IMR-90 (cell line): ENCODE measurements around the gene VOPP1.

Experiments
- CEBPB ChIP-seq: IDR thresholded peaks from 2 replicates; pipeline ENCODE4 v1.6.1; 2012; ENCODE audit warnings: low read depth, low read length, improper control_type of control experiment
- MXI1 ChIP-seq: IDR thresholded peaks from 2 replicates; pipeline ENCODE4 v1.6.1; 2012; ENCODE audit warnings: low read depth, mild to moderate bottlenecking, low read length, moderate library complexity, borderline replicate concordance
- RAD21 ChIP-seq: IDR thresholded peaks from 2 replicates; pipeline ENCODE4 v1.6.1; 2012; ENCODE audit warnings: low read length, improper control_type of control experiment
- RFX5 ChIP-seq: IDR thresholded peaks from 2 replicates; pipeline ENCODE4 v1.8.0; 2012; ENCODE audit warnings: low read depth, mild to moderate bottlenecking, low read length, moderate library complexity
- TF ChIP-seq, protein P1 (sequence below): conservative IDR thresholded peaks from 2 replicates; pipeline ENCODE4 v1.5.1; 2012; ENCODE audit warnings: mild to moderate bottlenecking, low read depth, low read length, improper control_type of control experiment

- TF ChIP-seq, protein P1, sequence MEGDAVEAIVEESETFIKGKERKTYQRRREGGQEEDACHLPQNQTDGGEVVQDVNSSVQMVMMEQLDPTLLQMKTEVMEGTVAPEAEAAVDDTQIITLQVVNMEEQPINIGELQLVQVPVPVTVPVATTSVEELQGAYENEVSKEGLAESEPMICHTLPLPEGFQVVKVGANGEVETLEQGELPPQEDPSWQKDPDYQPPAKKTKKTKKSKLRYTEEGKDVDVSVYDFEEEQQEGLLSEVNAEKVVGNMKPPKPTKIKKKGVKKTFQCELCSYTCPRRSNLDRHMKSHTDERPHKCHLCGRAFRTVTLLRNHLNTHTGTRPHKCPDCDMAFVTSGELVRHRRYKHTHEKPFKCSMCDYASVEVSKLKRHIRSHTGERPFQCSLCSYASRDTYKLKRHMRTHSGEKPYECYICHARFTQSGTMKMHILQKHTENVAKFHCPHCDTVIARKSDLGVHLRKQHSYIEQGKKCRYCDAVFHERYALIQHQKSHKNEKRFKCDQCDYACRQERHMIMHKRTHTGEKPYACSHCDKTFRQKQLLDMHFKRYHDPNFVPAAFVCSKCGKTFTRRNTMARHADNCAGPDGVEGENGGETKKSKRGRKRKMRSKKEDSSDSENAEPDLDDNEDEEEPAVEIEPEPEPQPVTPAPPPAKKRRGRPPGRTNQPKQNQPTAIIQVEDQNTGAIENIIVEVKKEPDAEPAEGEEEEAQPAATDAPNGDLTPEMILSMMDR, result no peak
- no peak for TF ChIP-seq RFX5
- no peak for TF ChIP-seq MXI1
- TF ChIP-seq RAD21, result no peak
- TF ChIP-seq CEBPB, result no peak
Observed at GRCh38 chr7:55489552-55489951, 82.8 kb downstream of the VOPP1 start.
